Neural cell (in vitro differentiated cells): ENCODE data around the gene KCNE1.

Experiments
- CTCF ChIP-seq: fragments of 450-650 bp; IDR thresholded peaks from 2 replicates; pipeline ENCODE4 v1.5.1; 2014; ENCODE audit warnings: antibody characterized with exemption, mild to moderate bottlenecking, moderate library complexity; ENCODE audit not compliant: poor library complexity, severe bottlenecking
- EP300 ChIP-seq: fragments of 450-650 bp; conservative IDR thresholded peaks from 2 replicates; pipeline ENCODE4 v1.6.1; 2014; ENCODE audit warnings: antibody characterized with exemption, mild to moderate bottlenecking, moderate library complexity; ENCODE audit not compliant: poor library complexity, severe bottlenecking
- EZH2 ChIP-seq: fragments of 200-600, 300-800 bp; shearing (Covaris generic), sonication (generic); IDR thresholded peaks from 2 replicates; pipeline ENCODE4 v1.6.1; 2014; ENCODE audit warnings: antibody characterized with exemption, low read length, borderline replicate concordance, mild to moderate bottlenecking; ENCODE audit not compliant: insufficient read depth, poor library complexity, severe bottlenecking
- POLR2AphosphoS5 ChIP-seq: IDR thresholded peaks from 2 replicates; pipeline ENCODE4 v1.6.1; 2012
- RAD21 ChIP-seq: fragments of 450-650 bp; conservative IDR thresholded peaks from 2 replicates; pipeline ENCODE4 v1.6.1; 2014; ENCODE audit warnings: antibody characterized with exemption, mild to moderate bottlenecking, moderate library complexity
- SMC3 ChIP-seq: fragments of 450-650 bp; conservative IDR thresholded peaks from 2 replicates; pipeline ENCODE4 v1.6.1; 2014; ENCODE audit warnings: antibody characterized with exemption, mild to moderate bottlenecking, moderate library complexity; ENCODE audit not compliant: poor library complexity
- TAF1 ChIP-seq: IDR thresholded peaks from 2 replicates; pipeline ENCODE4 v1.6.1; 2012; ENCODE audit warnings: low read depth

- no peak for TF ChIP-seq CTCF
- no peak for TF ChIP-seq POLR2AphosphoS5
- no peak for TF ChIP-seq TAF1
- TF ChIP-seq EZH2: no peak
- TF ChIP-seq EP300: no peak
- no peak for TF ChIP-seq SMC3
- TF ChIP-seq RAD21: no peak
Observed at GRCh38 chr21:34543017-34543416, 31.0 kb upstream of the KCNE1 start.
